Body of pancreas (tissue), 4 donors: Measurements from ENCODE around the gene PLTP. TPM values are rescaled to one million over a fixed set of nuclear protein-coding genes. Genes with fewer than 3 reads are reported as not detected.
A peak's percentile ranks its signal among the peaks of the same experiment; 100 is the strongest.

Source experiments
- ATAC-seq: fragments of 150-250 bp; one replicate; pipeline ENCODE4 v1.9.1; 2016
- DNase-seq, 4 donors: peaks; one replicate each; pipeline ENCODE4 v3.0.0-alpha.2; 2019
- H3K27ac ChIP-seq, 4 donors: fragments of 200-600 bp; sonication (generic); 1 replicate in 3 of 4; 2 replicates in 1 of 4; pipeline versions ENCODE4 v1.5.1 to v1.6.1; 2016 to 2019; ENCODE audit warnings: mild to moderate bottlenecking in 1 of 4, mixed read lengths in 1 of 4, moderate library complexity in 1 of 4
- H3K27me3 ChIP-seq, 2 donors: fragments of 200-600 bp; sonication (generic); one replicate each; pipeline ENCODE4 v1.6.0; 2016; ENCODE audit warnings: mild to moderate bottlenecking in 1 of 2
- H3K36me3 ChIP-seq, 2 donors: fragments of 200-600 bp; sonication (generic); replicated peaks in 1 of 2; 2 replicates each; pipeline ENCODE4 v1.5.1; 2016; ENCODE audit warnings: low read depth in 2 of 2; ENCODE audit not compliant: insufficient read depth in 1 of 2
- H3K4me1 ChIP-seq: fragments of 200-600 bp; sonication (generic); one replicate; pipeline ENCODE4 v1.6.0; 2016
- H3K4me3 ChIP-seq, 2 donors: fragments of 200-600 bp; sonication (generic); 1 replicate in 1 of 2; 2 replicates in 1 of 2; pipeline ENCODE4 v1.5.1; 2016 to 2019
- H3K9me3 ChIP-seq, 3 donors: fragments of 200-600 bp; sonication (generic); 1 replicate in 2 of 3; 2 replicates in 1 of 3; pipeline ENCODE4 v1.5.1; 2016
- POLR2A ChIP-seq, 3 donors: fragments of 450-650 bp; IDR thresholded peaks; one replicate each; pipeline ENCODE4 v1.6.1; 2016; ENCODE audit warnings: antibody characterized with exemption in 3 of 3, mild to moderate bottlenecking in 2 of 3
- WGBS, 2 donors: methylation state at CpG; one replicate each; pipeline ENCODE4 v1.1.5; 2017; 5-methylcytosine and 5-hydroxymethylcytosine counted together
- intact Hi-C: fragments of 100-400 bp; cut with DNase I; formaldehyde crosslinking; loops from one replicate; pipeline ENCODE4 v1.15.1; 2023
- total RNA-seq, 2 donors: library from RNA; depleted of rRNA; stranded (reverse); fragments of >200 nt; gene quantifications; one replicate each; pipeline ENCODE4 v1.1.0, GENCODE V29; 2016
- TF ChIP-seq, protein P1 (sequence below), 7 experiments: fragments of 450-650 bp in 4 of 7; fragments of 200-600 bp in 3 of 7; sonication (generic) in 3 of 7; IDR thresholded peaks; one replicate each; pipeline ENCODE4 v1.5.1; 2016 to 2019; ENCODE audit warnings: antibody characterized with exemption in 7 of 7

PLTP gene
- total RNA-seq, 2 donors from 2014 or later = 109 to 198 TPM

GRCh38 chr20:45890077-45890984 lies 21.6 kb downstream of the PLTP start:
- peaks cover 0 to 5% of the 10 kb centered on the region in 2 donors for H3K36me3 ChIP-seq
- WGBS, 2 donors = 2 to 20% methylated on average over 1 to 78 of the region's 79 CpGs
- peak; percentile 76 for ATAC-seq
- intact Hi-C loops = loop anchor here (10.0 kb wide), 1 partner anchor 74 kb away; no protein-coding TSS in a partner anchor
- DNase-seq = peak; percentile 82 to 89 (median 86)
- no peaks in the 10 kb centered on the region for H3K9me3 ChIP-seq
- TF ChIP-seq POLR2A (IDR thresholded peaks at IDR 0.05) = peak in 2 of 3 donors; percentile 39 to 41
- TF ChIP-seq, protein P1, sequence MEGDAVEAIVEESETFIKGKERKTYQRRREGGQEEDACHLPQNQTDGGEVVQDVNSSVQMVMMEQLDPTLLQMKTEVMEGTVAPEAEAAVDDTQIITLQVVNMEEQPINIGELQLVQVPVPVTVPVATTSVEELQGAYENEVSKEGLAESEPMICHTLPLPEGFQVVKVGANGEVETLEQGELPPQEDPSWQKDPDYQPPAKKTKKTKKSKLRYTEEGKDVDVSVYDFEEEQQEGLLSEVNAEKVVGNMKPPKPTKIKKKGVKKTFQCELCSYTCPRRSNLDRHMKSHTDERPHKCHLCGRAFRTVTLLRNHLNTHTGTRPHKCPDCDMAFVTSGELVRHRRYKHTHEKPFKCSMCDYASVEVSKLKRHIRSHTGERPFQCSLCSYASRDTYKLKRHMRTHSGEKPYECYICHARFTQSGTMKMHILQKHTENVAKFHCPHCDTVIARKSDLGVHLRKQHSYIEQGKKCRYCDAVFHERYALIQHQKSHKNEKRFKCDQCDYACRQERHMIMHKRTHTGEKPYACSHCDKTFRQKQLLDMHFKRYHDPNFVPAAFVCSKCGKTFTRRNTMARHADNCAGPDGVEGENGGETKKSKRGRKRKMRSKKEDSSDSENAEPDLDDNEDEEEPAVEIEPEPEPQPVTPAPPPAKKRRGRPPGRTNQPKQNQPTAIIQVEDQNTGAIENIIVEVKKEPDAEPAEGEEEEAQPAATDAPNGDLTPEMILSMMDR (IDR thresholded peaks at IDR 0.05) = peak; percentile 38 to 72 (median 59)
- no peaks in the 10 kb centered on the region for H3K27me3 ChIP-seq
- H3K4me1 ChIP-seq = peaks cover 33% of the 10 kb centered on the region
- H3K4me3 ChIP-seq = peak overlapping the region; percentile 86 to 90
- peak overlapping the region; percentile 65 to 80 (median 75) for H3K27ac ChIP-seq

- TF ChIP-seq, protein P1 (IDR thresholded peaks at IDR 0.05) = no peak
- TF ChIP-seq POLR2A (IDR thresholded peaks at IDR 0.05) = no peak
- Histone ChIP-seq H3K36me3 (peaks cover 0 to 3% of the 10 kb centered on the region in 2 donors), H3K4me3 (no peak overlapping the region), H3K27ac (no peak overlapping the region), H3K4me1 (peaks cover 33% of the 10 kb centered on the region), H3K9me3 (no peaks in the 10 kb centered on the region), H3K27me3 (no peaks in the 10 kb centered on the region)
- ATAC-seq (no peak), DNase-seq (no peak)
- intact Hi-C loops = no loop called here
- 80 to 83% methylated on average over 1 to 3 of the region's 3 CpGs for WGBS, 2 donors
Observed at GRCh38 chr20:45888681-45889080, 23.3 kb downstream of the PLTP start.

GRCh38 chr20:45887346-45887715 lies 24.6 kb downstream of the PLTP start, which contains the start of gene SPATA25:
Gene SPATA25 (minus strand): TSS chr20:45887622. CDS start chr20:45887590, 32 bp downstream.
- intact Hi-C loops = no loop called here
- Histone ChIP-seq H3K27ac (no peak within 1 kb of the TSS), H3K4me3 (no peak within 1 kb of the TSS), H3K36me3 (peaks cover 0 to 8% of the 10 kb centered on the region in 2 donors), H3K9me3 (no peaks in the 10 kb centered on the region), H3K27me3 (no peaks in the 10 kb centered on the region), H3K4me1 (peaks cover 24% of the 10 kb centered on the region)
- TF ChIP-seq, protein P1 (IDR thresholded peaks at IDR 0.05) = no peak
- no peak for TF ChIP-seq POLR2A (IDR thresholded peaks at IDR 0.05)
- DNase-seq = no peak
- ATAC-seq = no peak
- WGBS, 2 donors = 89 to 90% methylated on average over 7 to 8 of the region's 8 CpGs

DNA sequence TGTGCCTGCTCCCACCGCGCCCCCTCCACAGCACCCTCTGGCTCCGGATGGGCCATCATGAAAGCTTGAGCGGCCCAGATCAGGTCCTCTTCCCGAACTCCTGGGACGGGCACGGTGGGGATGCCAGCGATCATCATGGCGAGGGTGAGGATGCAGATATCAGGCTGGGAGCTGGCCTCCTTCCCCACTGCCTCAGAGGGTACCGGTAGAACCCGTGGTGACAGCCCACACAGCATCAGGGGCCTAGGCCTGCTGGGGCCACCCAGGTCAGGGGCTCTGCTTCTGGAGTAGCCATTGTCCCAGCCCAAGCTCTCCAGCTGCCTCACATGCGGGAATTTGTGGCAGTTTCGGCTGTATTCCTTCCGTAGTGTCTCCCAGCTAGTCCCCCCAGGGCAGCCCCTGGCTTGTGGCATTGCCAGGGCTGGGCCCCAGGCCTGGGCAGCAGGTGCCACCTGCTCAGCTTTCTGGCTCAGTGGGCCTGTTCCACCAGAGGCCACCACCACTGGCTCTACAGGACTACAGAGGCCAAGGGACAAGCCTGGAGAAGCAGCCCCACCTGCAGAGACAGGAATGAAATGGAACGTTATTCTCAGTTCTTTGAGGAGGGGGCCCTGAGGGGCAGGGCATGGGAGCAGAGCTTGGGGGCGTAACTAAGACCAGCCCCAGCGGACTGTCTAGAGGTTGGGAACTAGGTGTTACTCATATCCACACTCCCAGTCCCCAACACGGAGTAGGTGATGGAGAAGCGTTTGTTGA lies 25.2 kb downstream of the PLTP start:
- no peaks in the 10 kb centered on the region for H3K9me3 ChIP-seq
- DNase-seq (no peak), ATAC-seq (no peak)
- H3K4me3 ChIP-seq = no peak overlapping the region
- intact Hi-C loops = no loop called here
- H3K27ac ChIP-seq = no peak overlapping the region
- H3K4me1 ChIP-seq = peaks cover 24% of the 10 kb centered on the region
- no peaks in the 10 kb centered on the region for H3K27me3 ChIP-seq
- peaks cover 0 to 8% of the 10 kb centered on the region in 2 donors for H3K36me3 ChIP-seq
- TF ChIP-seq, protein P1 (IDR thresholded peaks at IDR 0.05) = no peak
- no peak for TF ChIP-seq POLR2A (IDR thresholded peaks at IDR 0.05)
- 83 to 92% methylated on average over 15 to 19 of the region's 19 CpGs for WGBS, 2 donors
